Measurements from ENCODE around the gene CIRBP. TPM values are rescaled to one million over a fixed set of nuclear protein-coding genes. Genes with fewer than 3 reads are reported as not detected.

The CIRBP gene
- total and polyA plus RNA-seq, 2 of the 13 experiments (the other 11 are each of a cell fraction or from before 2014, with no cell fraction given), result 133 to 140 TPM

DNA sequence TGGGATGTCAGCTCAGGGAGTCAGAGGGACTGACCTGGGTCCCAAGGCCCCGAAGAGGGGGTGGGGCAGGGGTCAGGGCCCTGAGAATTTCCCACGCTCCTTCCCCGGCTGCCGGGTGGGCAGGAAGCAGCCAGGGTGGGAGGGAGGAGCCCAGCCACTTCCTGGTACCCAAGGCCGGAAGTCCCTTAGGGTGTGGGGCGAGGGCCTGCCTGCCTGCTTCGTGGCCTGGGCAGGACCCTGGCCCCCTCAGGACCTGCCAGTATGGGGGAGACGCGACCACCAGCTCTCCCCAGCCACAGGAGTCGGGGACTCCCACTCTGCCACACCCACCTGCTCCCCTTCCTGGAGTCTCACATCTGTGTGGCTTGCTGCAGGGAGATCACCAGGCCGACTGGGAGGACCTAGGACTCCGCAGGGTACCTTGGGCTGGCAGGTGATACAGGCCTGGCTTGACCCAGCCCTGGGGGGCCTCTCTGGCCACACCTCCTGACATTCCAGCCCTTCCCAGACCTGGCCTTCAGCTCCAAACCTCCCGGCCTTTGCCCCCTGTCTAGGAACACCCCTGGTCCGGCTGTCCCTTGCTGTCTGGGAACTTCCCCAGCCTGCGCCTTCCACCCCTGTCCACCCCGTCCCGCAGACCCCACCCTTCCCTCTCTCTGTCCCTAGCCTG lies 9.8 kb upstream of the CIRBP start (continued):
- TF ChIP-seq, protein P1, sequence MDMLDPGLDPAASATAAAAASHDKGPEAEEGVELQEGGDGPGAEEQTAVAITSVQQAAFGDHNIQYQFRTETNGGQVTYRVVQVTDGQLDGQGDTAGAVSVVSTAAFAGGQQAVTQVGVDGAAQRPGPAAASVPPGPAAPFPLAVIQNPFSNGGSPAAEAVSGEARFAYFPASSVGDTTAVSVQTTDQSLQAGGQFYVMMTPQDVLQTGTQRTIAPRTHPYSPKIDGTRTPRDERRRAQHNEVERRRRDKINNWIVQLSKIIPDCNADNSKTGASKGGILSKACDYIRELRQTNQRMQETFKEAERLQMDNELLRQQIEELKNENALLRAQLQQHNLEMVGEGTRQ (IDR thresholded peaks at IDR 0.05; ENCODE audit: low read depth, low read length), result peak; percentile 19; the same call in 1 of the 2 replicates
- TF ChIP-seq, protein P1 (CRISPR knock-in tag; IDR thresholded peaks at IDR 0.05; ENCODE audit: borderline replicate concordance), result peak; percentile 60; the same call in 1 of the 2 replicates
- TF ChIP-seq BCLAF1 (IDR thresholded peaks at IDR 0.05), result no peak
- TF ChIP-seq NFAT5 (CRISPR knock-in tag; IDR thresholded peaks at IDR 0.05), result no peak; the same call in 1 of the 2 replicates
- TF ChIP-seq EED (CRISPR knock-in tag; IDR thresholded peaks at IDR 0.05), result no peak
- TF ChIP-seq NFKBIZ (CRISPR knock-in tag; IDR thresholded peaks at IDR 0.05), result no peak
- TF ChIP-seq NR2F2 (IDR thresholded peaks at IDR 0.05; ENCODE audit: borderline replicate concordance, low read depth), result peak; percentile 61; the same call in 1 of the 2 replicates
- peak; percentile 25; the same call in 1 of the 2 replicates for TF ChIP-seq MAZ (IDR thresholded peaks at IDR 0.05; ENCODE audit: borderline replicate concordance, low read depth, low read length)
- peak; percentile 85 for TF ChIP-seq MAZ (CRISPR knock-in tag; IDR thresholded peaks at IDR 0.05; ENCODE audit: low read depth)
- no peak for TF ChIP-seq ZNF597 (CRISPR knock-in tag; IDR thresholded peaks at IDR 0.05)
- TF ChIP-seq ZNF441 (CRISPR knock-in tag; IDR thresholded peaks at IDR 0.05; ENCODE audit: borderline replicate concordance), result peak; percentile 53; the same call in 1 of the 2 replicates
- TF ChIP-seq, protein P2, sequence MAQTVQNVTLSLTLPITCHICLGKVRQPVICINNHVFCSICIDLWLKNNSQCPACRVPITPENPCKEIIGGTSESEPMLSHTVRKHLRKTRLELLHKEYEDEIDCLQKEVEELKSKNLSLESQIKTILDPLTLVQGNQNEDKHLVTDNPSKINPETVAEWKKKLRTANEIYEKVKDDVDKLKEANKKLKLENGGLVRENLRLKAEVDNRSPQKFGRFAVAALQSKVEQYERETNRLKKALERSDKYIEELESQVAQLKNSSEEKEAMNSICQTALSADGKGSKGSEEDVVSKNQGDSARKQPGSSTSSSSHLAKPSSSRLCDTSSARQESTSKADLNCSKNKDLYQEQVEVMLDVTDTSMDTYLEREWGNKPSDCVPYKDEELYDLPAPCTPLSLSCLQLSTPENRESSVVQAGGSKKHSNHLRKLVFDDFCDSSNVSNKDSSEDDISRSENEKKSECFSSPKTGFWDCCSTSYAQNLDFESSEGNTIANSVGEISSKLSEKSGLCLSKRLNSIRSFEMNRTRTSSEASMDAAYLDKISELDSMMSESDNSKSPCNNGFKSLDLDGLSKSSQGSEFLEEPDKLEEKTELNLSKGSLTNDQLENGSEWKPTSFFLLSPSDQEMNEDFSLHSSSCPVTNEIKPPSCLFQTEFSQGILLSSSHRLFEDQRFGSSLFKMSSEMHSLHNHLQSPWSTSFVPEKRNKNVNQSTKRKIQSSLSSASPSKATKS (CRISPR knock-in tag; IDR thresholded peaks at IDR 0.05), result no peak
- TF ChIP-seq ZBTB8A (CRISPR knock-in tag; IDR thresholded peaks at IDR 0.05; ENCODE audit: borderline replicate concordance, low read depth), result no peak

Data from HepG2 (cell line).